GM12801 (cell line): Measurements from ENCODE around the gene TBX2.

Experiments
- CTCF ChIP-seq: IDR thresholded peaks from one replicate; pipeline ENCODE4 v1.5.1; 2011; ENCODE audit warnings: control low read depth; ENCODE audit not compliant: insufficient read length; ENCODE audit errors: extremely low read depth

The TBX2 gene

DNA sequence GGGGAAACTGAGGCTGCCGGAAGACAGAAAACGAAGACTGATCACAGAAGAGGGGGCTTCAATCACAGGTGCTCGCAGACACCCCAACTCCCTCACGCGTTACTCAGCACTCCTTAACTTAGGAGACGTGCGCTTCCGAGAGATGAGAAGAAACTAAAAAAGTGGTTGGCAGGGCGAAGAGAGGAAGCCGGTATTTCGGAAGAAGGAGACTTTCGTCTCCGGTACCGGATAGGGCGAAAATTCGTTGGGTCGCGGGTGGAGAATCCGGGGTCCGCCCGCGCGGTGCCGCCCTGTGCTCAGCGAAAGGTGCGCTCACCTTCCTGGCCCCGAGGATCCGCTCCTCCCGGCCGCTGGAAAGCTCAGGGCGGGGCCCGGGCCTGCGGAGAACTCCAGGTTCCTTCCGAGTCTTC is 917 bp upstream of the TBX2 start:
- no peak for TF ChIP-seq CTCF

DNA sequence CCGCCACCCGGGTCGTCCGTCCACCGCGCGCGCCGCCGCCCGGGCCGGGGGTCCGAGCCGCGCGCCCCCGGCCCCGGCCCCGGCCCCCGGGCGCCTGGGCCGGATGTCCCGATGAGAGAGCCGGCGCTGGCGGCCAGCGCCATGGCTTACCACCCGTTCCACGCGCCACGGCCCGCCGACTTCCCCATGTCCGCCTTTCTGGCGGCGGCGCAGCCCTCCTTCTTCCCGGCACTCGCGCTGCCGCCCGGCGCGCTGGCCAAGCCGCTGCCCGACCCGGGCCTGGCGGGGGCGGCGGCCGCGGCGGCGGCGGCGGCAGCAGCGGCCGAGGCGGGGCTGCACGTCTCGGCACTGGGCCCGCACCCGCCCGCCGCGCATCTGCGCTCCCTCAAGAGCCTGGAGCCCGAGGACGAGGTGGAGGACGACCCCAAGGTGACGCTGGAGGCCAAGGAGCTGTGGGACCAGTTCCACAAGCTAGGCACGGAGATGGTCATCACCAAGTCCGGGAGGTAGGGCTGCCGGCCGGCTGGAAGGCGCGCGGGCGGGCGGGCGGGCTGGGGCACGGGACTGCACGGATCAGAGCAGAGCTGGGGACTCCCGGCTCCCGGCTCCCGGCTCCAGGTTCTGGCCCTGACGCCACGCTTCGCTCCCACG is 548 bp downstream of the TBX2 start:
- TF ChIP-seq CTCF, result no peak

- TF ChIP-seq CTCF, result no peak
These were observed 1.2 kb downstream of the TBX2 start for GRCh38 chr17:61400717-61401388.

- no peak for TF ChIP-seq CTCF
These were observed 1.9 kb downstream of the TBX2 start for GRCh38 chr17:61401389-61402072.

- no peak for TF ChIP-seq CTCF
These were observed 2.5 kb downstream of the TBX2 start for GRCh38 chr17:61402073-61402541.

- no peak for TF ChIP-seq CTCF
These were observed 3.5 kb downstream of the TBX2 start for GRCh38 chr17:61402978-61403800.
